Endothelial cell of umbilical vein (primary cell): ENCODE measurements around the gene EPN3. TPM values are rescaled to one million over a fixed set of nuclear protein-coding genes. Genes with fewer than 3 reads are reported as not detected.
A peak's percentile ranks its signal among the peaks of the same experiment; 100 is the strongest.

Experiments used
- BruUV-seq: library from RNA; stranded (reverse); fragments of 400-500 nt; replicated peaks from 2 replicates; lab custom pipeline; 2021; lab: Mats Ljungman, UMichigan
- CTCF ChIA-PET: fragments of 300-600, 350-600 bp; sonication (Branson Sonifier 250); formaldehyde crosslinking; loops from one replicate; lab custom pipeline; 2021; ENCODE audit warnings: antibody characterized with exemption, inconsistent platforms; lab: Charles Lee
- POLR2A ChIA-PET: fragments of 300-600, 350-600 bp; sonication (Branson Sonifier 250); formaldehyde crosslinking; loops from one replicate; lab custom pipeline; 2021; ENCODE audit warnings: antibody characterized with exemption, inconsistent platforms; lab: Charles Lee
- DNase-seq: peaks from one replicate; pipeline ENCODE4 v3.0.0-alpha.2; 2011; ENCODE audit warnings: low read depth, low spot score
- FAIRE-seq: peaks from 2 replicates; lab custom pipeline; 2011; peaks lifted over from hg19 to GRCh38; lab: Jason Lieb, UNC
- H2AFZ ChIP-seq: 2 replicates; pipeline ENCODE4 v1.6.0; 2012; ENCODE audit warnings: low read depth, low read length, control low read depth, inconsistent platforms
- H3K27ac ChIP-seq: 2 replicates; pipeline ENCODE4 v1.5.1; 2011; ENCODE audit warnings: low read depth, mild to moderate bottlenecking, control low read depth, low read length, moderate library complexity; ENCODE audit not compliant: insufficient read depth
- H3K27me3 ChIP-seq, 2 experiments: 2 replicates each; pipeline versions ENCODE4 v1.6.0 to v1.6.1; 2011; ENCODE audit warnings: low read length in 2 of 2, mixed read lengths in 1 of 2; ENCODE audit not compliant: control insufficient read depth in 2 of 2, insufficient read depth in 2 of 2
- H3K36me3 ChIP-seq, 2 experiments: 2 replicates in 1 of 2; 3 replicates in 1 of 2; pipeline ENCODE4 v1.5.1; 2011; ENCODE audit warnings: low read length in 2 of 2, mild to moderate bottlenecking in 1 of 2, moderate library complexity in 1 of 2; ENCODE audit not compliant: control insufficient read depth in 2 of 2, insufficient read depth in 2 of 2; ENCODE audit errors: extremely low read depth in 1 of 2
- H3K4me1 ChIP-seq: 3 replicates; pipeline ENCODE4 v1.5.1; 2011; ENCODE audit warnings: mild to moderate bottlenecking, low read length; ENCODE audit not compliant: control insufficient read depth, insufficient read depth; ENCODE audit errors: extremely low read depth
- H3K4me2 ChIP-seq: 2 replicates; pipeline ENCODE4 v1.6.1; 2011; ENCODE audit warnings: low read length, control low read depth, mixed read lengths; ENCODE audit not compliant: insufficient read depth
- H3K4me3 ChIP-seq, 3 experiments: fragments of 200-600 bp in 1 of 3; sonication (generic), shearing (Covaris generic) in 1 of 3; replicated peaks in 1 of 3; 2 replicates each; pipeline ENCODE4 v1.5.1; 2011 to 2016; ENCODE audit warnings: control low read depth in 3 of 3, low read length in 3 of 3, mild to moderate bottlenecking in 2 of 3, inconsistent platforms in 1 of 3, low read depth in 1 of 3, moderate library complexity in 1 of 3; ENCODE audit not compliant: insufficient read depth in 1 of 3
- H3K79me2 ChIP-seq: 2 replicates; pipeline ENCODE4 v1.6.0; 2012; ENCODE audit warnings: low read length, inconsistent platforms; ENCODE audit not compliant: control insufficient read depth, insufficient read depth
- H3K9ac ChIP-seq: replicated peaks from 2 replicates; pipeline ENCODE3; 2011; ENCODE audit warnings: low read length, control low read depth; ENCODE audit not compliant: insufficient read depth; ENCODE audit errors: extremely low read depth
- H3K9me1 ChIP-seq: replicated peaks from 3 replicates; pipeline ENCODE4 v1.6.0; 2011; ENCODE audit warnings: mild to moderate bottlenecking, low read length; ENCODE audit not compliant: control insufficient read depth, insufficient read depth; ENCODE audit errors: extremely low read depth
- H3K9me3 ChIP-seq: replicated peaks from 2 replicates; pipeline ENCODE4 v1.5.1; 2012; ENCODE audit warnings: low read length, inconsistent platforms; ENCODE audit not compliant: control insufficient read depth, insufficient read depth
- H4K20me1 ChIP-seq: replicated peaks from 2 replicates; pipeline ENCODE3; 2011; ENCODE audit warnings: mild to moderate bottlenecking, low read length; ENCODE audit not compliant: control insufficient read depth, insufficient read depth; ENCODE audit errors: extremely low read depth
- FOS ChIP-seq: IDR thresholded peaks from 2 replicates; pipeline ENCODE4 v1.6.1; 2011; ENCODE audit warnings: mild to moderate bottlenecking, low read length, moderate library complexity, borderline replicate concordance; ENCODE audit not compliant: insufficient read depth
- GATA2 ChIP-seq: IDR thresholded peaks from 2 replicates; pipeline ENCODE4 v1.7.0; 2011; ENCODE audit warnings: low read depth, mild to moderate bottlenecking, moderate library complexity, mixed read lengths, low read length; ENCODE audit not compliant: insufficient read length, insufficient read depth
- dilution Hi-C: fragments of 300-500 bp; cut with MboI; formaldehyde crosslinking; loops from one replicate; pipeline ENCODE4 v1.15.0; 2019; ENCODE audit warnings: low sequenced_read_pairs; ENCODE audit not compliant: extremely low pct_ligation_motif_present
- intact Hi-C: fragments of 100-400 bp; cut with micrococcal nuclease; formaldehyde crosslinking; loops from one replicate; pipeline ENCODE4 v1.10.0; 2022
- polyA plus RNA-seq, 4 experiments: library from polyadenylated mRNA; depleted of rRNA in 3 of 4; stranded (reverse) in 3 of 4; unstranded in 1 of 4; fragments of >200 nt; gene quantifications; 2 replicates each; pipeline versions ENCODE4 v1.2.1 to v1.2.3, GENCODE V29; 2011 to 2012; ENCODE audit warnings: missing spikeins in 1 of 4
- total RNA-seq: library from RNA; stranded (reverse); gene quantifications from 2 replicates; pipeline ENCODE4 v1.2.3, GENCODE V29; 2021
- TF ChIP-seq, protein P1 (sequence below), 2 donors: IDR thresholded peaks; 1 replicate in 1 of 2; 2 replicates in 1 of 2; pipeline ENCODE4 v1.5.1; 2011; ENCODE audit warnings: low read length in 2 of 2, mild to moderate bottlenecking in 2 of 2, moderate library complexity in 2 of 2, control low read depth in 1 of 2, inconsistent platforms in 1 of 2, low read depth in 1 of 2; ENCODE audit not compliant: insufficient read depth in 1 of 2; ENCODE audit errors: extremely low read depth in 1 of 2

The EPN3 gene
- total and polyA plus RNA-seq, 2 donors (not counting 3 experiments of a cell fraction or from before 2014, with no cell fraction given), result not detected

DNA sequence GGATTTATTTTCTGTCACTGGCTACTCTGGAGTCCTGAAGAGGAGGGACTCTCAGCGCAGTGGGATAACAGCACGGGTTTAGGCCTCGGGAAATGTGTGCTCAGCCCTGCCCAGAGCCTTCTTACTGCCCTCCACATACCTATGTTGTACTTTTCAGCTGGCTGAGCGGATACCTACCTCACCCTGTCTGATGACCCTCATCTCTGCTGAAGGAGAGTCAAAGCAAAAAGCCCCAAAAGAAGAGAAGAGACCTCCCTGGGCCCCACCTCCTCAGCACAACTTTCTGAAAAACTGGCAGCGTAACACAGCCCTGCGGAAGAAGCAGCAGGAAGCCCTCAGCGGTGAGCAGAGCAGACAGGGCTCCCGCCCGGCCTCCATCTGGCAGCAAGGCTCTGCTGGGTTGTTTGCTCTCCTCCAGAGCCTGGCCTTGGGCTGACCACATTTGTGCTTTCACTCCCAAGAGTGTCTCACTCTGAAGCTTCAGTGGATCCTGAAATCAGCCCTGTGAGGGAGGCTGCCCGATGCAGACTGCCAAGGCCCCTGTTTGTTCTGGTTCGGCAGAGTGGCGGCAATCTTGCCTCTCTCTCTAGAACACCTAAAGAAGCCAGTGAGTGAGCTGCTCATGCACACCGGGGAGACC is 14.0 kb upstream of the EPN3 start:
- no TSS peak for BruUV-seq
- Histone ChIP-seq H3K79me2 (no peaks in the 10 kb centered on the region), H3K9ac (no peak overlapping the region), H3K9me1 (no peaks in the 10 kb centered on the region), H3K27ac (no peak overlapping the region), H3K4me1 (peaks cover 9% of the 10 kb centered on the region), H4K20me1 (no peaks in the 10 kb centered on the region), H3K36me3 (no peaks in the 10 kb centered on the region), H3K4me3 (no peak overlapping the region), H2AFZ (no peak overlapping the region), H3K9me3 (no peaks in the 10 kb centered on the region), H3K4me2 (no peak overlapping the region), H3K27me3 (no peaks in the 10 kb centered on the region)
- no peak for TF ChIP-seq FOS
- ChIA-PET POLR2A (no interaction called here), CTCF (interaction anchor here (0.9 kb wide), 1 partner anchor 12 kb away, joined by 3 read pairs; no protein-coding TSS in a partner anchor)
- dilution Hi-C loops, result no loop called here
- DNase-seq, result no peak
- FAIRE-seq, result no peak
- intact Hi-C loops, result no loop called here

DNA sequence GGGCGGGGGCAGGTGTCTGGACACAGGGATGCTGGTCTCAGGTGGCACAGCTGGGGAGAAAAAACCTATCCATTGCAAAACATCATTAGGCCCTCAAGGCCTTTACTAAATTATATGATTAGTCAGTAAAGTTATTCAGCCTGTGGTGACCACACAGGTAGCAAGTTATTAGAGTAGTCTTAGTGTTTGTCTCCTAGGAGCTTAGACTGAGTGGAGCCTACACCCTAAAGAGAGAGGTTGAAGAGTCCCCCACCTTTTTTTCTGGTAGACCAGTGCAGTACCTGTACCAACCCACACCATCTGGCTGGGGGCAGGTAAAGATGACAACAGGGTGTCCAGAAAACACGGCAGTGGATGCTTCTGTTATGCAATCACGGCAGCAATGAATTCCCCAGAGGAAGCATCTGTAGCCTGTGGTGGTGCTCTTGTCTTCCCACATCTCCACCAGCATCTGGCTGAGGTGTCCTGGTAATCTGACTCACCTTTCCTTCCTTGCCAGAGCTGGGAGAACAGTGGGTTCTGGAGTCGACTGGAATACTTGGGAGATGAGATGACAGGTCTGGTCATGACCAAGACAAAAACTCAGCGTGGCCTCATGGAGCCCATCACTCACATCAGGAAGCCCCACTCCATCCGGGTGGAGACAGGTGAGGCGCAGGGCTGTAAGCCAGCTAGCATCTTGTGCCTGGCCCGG is 13.2 kb upstream of the EPN3 start:
- Histone ChIP-seq H2AFZ (no peak overlapping the region), H3K79me2 (no peaks in the 10 kb centered on the region), H3K4me1 (peaks cover 9% of the 10 kb centered on the region), H3K27ac (no peak overlapping the region), H3K4me2 (no peak overlapping the region), H4K20me1 (no peaks in the 10 kb centered on the region), H3K9me1 (no peaks in the 10 kb centered on the region), H3K4me3 (no peak overlapping the region), H3K27me3 (no peaks in the 10 kb centered on the region), H3K9me3 (no peaks in the 10 kb centered on the region), H3K9ac (no peak overlapping the region), H3K36me3 (no peaks in the 10 kb centered on the region)
- no TSS peak for BruUV-seq
- DNase-seq (no peak), FAIRE-seq (peak; percentile 48)
- ChIA-PET POLR2A (no interaction called here), CTCF (interaction anchor here (0.8 to 1.2 kb wide), 4 partner anchors 13 to 264 kb away, joined by 3 to 4 read pairs (median 3); no protein-coding TSS in a partner anchor)
- TF ChIP-seq, protein P1, sequence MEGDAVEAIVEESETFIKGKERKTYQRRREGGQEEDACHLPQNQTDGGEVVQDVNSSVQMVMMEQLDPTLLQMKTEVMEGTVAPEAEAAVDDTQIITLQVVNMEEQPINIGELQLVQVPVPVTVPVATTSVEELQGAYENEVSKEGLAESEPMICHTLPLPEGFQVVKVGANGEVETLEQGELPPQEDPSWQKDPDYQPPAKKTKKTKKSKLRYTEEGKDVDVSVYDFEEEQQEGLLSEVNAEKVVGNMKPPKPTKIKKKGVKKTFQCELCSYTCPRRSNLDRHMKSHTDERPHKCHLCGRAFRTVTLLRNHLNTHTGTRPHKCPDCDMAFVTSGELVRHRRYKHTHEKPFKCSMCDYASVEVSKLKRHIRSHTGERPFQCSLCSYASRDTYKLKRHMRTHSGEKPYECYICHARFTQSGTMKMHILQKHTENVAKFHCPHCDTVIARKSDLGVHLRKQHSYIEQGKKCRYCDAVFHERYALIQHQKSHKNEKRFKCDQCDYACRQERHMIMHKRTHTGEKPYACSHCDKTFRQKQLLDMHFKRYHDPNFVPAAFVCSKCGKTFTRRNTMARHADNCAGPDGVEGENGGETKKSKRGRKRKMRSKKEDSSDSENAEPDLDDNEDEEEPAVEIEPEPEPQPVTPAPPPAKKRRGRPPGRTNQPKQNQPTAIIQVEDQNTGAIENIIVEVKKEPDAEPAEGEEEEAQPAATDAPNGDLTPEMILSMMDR (IDR thresholded peaks at IDR 0.05; ENCODE audit: extremely low read depth in 1 of 2, insufficient read depth in 1 of 2, low read depth in 1 of 2, low read length in 2 of 2), result no peak
- TF ChIP-seq GATA2, result peak; percentile 86
- dilution Hi-C loops, result no loop called here
- intact Hi-C loops, result no loop called here
